Measurements from ENCODE around the gene ANO10. TPM values are rescaled to one million over a fixed set of nuclear protein-coding genes. Genes with fewer than 3 reads are reported as not detected.

Gene ANO10
- total and polyA plus RNA-seq, 7 donors = 9.0 to 30.5 (median 16.8) TPM

- Histone ChIP-seq H3K36me3 (no peaks in the 10 kb centered on the region), H3K4me1 (no peaks in the 10 kb centered on the region), H3K27me3 (no peaks in the 10 kb centered on the region), H3K4me3 (no peak overlapping the region), H3K9me3 (no peaks in the 10 kb centered on the region), H3K27ac (no peak overlapping the region)
- intact Hi-C loops (cut with DNase I) = no loop called here
- DNase-seq = no peak
- TF ChIP-seq, protein P1, sequence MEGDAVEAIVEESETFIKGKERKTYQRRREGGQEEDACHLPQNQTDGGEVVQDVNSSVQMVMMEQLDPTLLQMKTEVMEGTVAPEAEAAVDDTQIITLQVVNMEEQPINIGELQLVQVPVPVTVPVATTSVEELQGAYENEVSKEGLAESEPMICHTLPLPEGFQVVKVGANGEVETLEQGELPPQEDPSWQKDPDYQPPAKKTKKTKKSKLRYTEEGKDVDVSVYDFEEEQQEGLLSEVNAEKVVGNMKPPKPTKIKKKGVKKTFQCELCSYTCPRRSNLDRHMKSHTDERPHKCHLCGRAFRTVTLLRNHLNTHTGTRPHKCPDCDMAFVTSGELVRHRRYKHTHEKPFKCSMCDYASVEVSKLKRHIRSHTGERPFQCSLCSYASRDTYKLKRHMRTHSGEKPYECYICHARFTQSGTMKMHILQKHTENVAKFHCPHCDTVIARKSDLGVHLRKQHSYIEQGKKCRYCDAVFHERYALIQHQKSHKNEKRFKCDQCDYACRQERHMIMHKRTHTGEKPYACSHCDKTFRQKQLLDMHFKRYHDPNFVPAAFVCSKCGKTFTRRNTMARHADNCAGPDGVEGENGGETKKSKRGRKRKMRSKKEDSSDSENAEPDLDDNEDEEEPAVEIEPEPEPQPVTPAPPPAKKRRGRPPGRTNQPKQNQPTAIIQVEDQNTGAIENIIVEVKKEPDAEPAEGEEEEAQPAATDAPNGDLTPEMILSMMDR (IDR thresholded peaks at IDR 0.05) = no peak
- no peak for TF ChIP-seq POLR2A (IDR thresholded peaks at IDR 0.05)
- no peak for TF ChIP-seq EP300 (IDR thresholded peaks at IDR 0.05)
- no peak for TF ChIP-seq POLR2AphosphoS5 (IDR thresholded peaks at IDR 0.05)
These were observed 93.2 kb downstream of the ANO10 start for GRCh38 chr3:43528498-43529099.

- no peak overlapping the region for H3K4me3 ChIP-seq
- no peaks in the 10 kb centered on the region for H3K36me3 ChIP-seq
- intact Hi-C loops (cut with DNase I) = no loop called here
- no peaks in the 10 kb centered on the region for H3K9me3 ChIP-seq
- H3K27ac ChIP-seq = no peak overlapping the region
- no peaks in the 10 kb centered on the region for H3K4me1 ChIP-seq
- no peaks in the 10 kb centered on the region for H3K27me3 ChIP-seq
- TF ChIP-seq, protein P1 (IDR thresholded peaks at IDR 0.05) = no peak
- no peak for TF ChIP-seq POLR2A (IDR thresholded peaks at IDR 0.05)
- TF ChIP-seq EP300 (IDR thresholded peaks at IDR 0.05) = no peak
- no peak for TF ChIP-seq POLR2AphosphoS5 (IDR thresholded peaks at IDR 0.05)
- DNase-seq = no peak
These were observed 94.9 kb downstream of the ANO10 start for GRCh38 chr3:43526956-43527355.

DNA sequence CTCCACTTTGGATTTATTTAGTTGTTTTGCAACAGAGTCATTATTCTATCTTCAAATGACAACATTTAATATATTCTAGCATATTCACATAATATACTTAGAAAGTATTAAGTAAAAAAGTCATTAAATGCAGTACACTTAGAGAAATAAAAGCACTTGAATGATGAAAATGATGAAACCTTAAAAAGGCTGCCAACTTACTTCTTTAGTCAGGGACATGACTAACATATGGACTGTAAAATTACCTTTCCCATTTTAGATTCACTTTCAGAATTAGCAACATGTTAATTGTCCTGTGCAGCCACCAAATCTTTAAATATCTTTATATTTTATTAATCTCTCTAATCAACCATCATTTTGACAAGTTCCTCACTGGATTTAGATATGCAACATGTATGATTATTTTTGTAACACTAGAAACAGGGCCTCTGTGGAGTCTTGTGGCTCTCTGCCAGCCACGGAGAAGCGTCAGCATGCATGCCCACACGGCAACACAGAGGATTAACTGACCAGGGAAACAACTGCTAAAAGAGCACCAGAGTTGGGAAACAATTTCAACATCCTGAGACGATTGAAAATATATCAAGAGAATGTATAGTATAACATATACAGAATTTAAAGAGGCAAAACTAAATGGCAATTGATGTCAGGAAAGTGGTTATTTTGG, 95.7 kb downstream of the ANO10 start:
- Histone ChIP-seq H3K4me3 (no peak overlapping the region), H3K36me3 (no peaks in the 10 kb centered on the region), H3K27me3 (no peaks in the 10 kb centered on the region), H3K9me3 (no peaks in the 10 kb centered on the region), H3K27ac (no peak overlapping the region), H3K4me1 (no peaks in the 10 kb centered on the region)
- no peak for DNase-seq
- whole genome bisulfite sequencing, 2 donors = 91 to 94% methylated on average over 4 of the region's 4 CpGs
- intact Hi-C loops (cut with DNase I) = no loop called here
- TF ChIP-seq, protein P1 (IDR thresholded peaks at IDR 0.05) = no peak
- TF ChIP-seq EP300 (IDR thresholded peaks at IDR 0.05) (no peak), POLR2AphosphoS5 (IDR thresholded peaks at IDR 0.05) (no peak), POLR2A (IDR thresholded peaks at IDR 0.05) (no peak)

- DNase-seq = no peak
- Histone ChIP-seq H3K4me1 (no peaks in the 10 kb centered on the region), H3K4me3 (no peak overlapping the region), H3K9me3 (no peaks in the 10 kb centered on the region), H3K27me3 (no peaks in the 10 kb centered on the region), H3K27ac (no peak overlapping the region), H3K36me3 (no peaks in the 10 kb centered on the region)
- 80 to 94% methylated on average over 2 of the region's 2 CpGs for WGBS, 2 donors
- intact Hi-C loops (cut with DNase I) = no loop called here
- TF ChIP-seq POLR2A (IDR thresholded peaks at IDR 0.05) (no peak), EP300 (IDR thresholded peaks at IDR 0.05) (no peak), POLR2AphosphoS5 (IDR thresholded peaks at IDR 0.05) (no peak)
- TF ChIP-seq, protein P1 (IDR thresholded peaks at IDR 0.05) = no peak
These were observed 96.4 kb downstream of the ANO10 start for GRCh38 chr3:43525386-43525785.
